ENCODE data around the gene ATG2B.

DNA sequence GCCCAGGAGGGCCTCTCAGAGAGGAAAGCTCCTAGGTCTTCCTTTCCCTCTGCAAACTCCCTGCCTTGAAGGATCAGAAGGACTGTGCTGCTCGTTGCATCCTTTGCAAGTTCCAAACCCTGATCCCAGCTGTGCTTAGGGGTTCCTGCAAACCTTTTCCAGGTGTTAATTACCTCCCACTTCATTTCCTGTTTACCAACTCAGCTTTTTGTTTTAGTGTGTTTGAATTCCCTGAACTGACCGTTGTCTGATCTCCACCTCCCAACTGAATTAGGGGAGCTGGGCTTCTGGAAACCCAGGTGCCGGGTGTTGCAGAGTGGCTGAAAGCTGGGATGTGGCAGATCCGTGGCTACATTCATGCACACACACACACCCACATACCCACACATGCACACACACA is 127.7 kb downstream of the ATG2B start:
- TF ChIP-seq, protein P1, sequence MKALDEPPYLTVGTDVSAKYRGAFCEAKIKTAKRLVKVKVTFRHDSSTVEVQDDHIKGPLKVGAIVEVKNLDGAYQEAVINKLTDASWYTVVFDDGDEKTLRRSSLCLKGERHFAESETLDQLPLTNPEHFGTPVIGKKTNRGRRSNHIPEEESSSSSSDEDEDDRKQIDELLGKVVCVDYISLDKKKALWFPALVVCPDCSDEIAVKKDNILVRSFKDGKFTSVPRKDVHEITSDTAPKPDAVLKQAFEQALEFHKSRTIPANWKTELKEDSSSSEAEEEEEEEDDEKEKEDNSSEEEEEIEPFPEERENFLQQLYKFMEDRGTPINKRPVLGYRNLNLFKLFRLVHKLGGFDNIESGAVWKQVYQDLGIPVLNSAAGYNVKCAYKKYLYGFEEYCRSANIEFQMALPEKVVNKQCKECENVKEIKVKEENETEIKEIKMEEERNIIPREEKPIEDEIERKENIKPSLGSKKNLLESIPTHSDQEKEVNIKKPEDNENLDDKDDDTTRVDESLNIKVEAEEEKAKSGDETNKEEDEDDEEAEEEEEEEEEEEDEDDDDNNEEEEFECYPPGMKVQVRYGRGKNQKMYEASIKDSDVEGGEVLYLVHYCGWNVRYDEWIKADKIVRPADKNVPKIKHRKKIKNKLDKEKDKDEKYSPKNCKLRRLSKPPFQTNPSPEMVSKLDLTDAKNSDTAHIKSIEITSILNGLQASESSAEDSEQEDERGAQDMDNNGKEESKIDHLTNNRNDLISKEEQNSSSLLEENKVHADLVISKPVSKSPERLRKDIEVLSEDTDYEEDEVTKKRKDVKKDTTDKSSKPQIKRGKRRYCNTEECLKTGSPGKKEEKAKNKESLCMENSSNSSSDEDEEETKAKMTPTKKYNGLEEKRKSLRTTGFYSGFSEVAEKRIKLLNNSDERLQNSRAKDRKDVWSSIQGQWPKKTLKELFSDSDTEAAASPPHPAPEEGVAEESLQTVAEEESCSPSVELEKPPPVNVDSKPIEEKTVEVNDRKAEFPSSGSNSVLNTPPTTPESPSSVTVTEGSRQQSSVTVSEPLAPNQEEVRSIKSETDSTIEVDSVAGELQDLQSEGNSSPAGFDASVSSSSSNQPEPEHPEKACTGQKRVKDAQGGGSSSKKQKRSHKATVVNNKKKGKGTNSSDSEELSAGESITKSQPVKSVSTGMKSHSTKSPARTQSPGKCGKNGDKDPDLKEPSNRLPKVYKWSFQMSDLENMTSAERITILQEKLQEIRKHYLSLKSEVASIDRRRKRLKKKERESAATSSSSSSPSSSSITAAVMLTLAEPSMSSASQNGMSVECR (CRISPR knock-in tag; IDR thresholded peaks at IDR 0.05), result no peak
- TF ChIP-seq RBM15 (IDR thresholded peaks at IDR 0.05; ENCODE audit: insufficient read depth, low read length) (no peak), KLF1 (tag; IDR thresholded peaks at IDR 0.05) (no peak), RAD51 (IDR thresholded peaks at IDR 0.05; ENCODE audit: borderline replicate concordance, low read depth) (no peak), SMARCA5 (IDR thresholded peaks at IDR 0.05) (no peak), ZFP30 (CRISPR knock-in tag; IDR thresholded peaks at IDR 0.05; ENCODE audit: borderline replicate concordance) (no peak)
- TF ChIP-seq, protein P2, sequence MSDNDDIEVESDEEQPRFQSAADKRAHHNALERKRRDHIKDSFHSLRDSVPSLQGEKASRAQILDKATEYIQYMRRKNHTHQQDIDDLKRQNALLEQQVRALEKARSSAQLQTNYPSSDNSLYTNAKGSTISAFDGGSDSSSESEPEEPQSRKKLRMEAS (CRISPR knock-in tag; IDR thresholded peaks at IDR 0.05), result no peak
- TF ChIP-seq, protein P3, sequence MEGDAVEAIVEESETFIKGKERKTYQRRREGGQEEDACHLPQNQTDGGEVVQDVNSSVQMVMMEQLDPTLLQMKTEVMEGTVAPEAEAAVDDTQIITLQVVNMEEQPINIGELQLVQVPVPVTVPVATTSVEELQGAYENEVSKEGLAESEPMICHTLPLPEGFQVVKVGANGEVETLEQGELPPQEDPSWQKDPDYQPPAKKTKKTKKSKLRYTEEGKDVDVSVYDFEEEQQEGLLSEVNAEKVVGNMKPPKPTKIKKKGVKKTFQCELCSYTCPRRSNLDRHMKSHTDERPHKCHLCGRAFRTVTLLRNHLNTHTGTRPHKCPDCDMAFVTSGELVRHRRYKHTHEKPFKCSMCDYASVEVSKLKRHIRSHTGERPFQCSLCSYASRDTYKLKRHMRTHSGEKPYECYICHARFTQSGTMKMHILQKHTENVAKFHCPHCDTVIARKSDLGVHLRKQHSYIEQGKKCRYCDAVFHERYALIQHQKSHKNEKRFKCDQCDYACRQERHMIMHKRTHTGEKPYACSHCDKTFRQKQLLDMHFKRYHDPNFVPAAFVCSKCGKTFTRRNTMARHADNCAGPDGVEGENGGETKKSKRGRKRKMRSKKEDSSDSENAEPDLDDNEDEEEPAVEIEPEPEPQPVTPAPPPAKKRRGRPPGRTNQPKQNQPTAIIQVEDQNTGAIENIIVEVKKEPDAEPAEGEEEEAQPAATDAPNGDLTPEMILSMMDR (IDR thresholded peaks at IDR 0.05 in 2 of 3, conservative IDR thresholded peaks at IDR 0.05 in 1 of 3; ENCODE audit: insufficient read depth in 2 of 3, low read depth in 1 of 3, low read length in 3 of 3), result no peak
